OCI-LY3 (cell line): ENCODE measurements around the gene HRAS.

ENCODE experiments used
- H2AFZ ChIP-seq: fragments of 200-600, 300-600 bp; shearing (Covaris generic); 2 replicates; pipeline ENCODE4 v1.6.0; 2014; ENCODE audit warnings: antibody characterized with exemption, low read depth, low read length
- H3K27ac ChIP-seq: fragments of 200-600, 300-600 bp; sonication (generic); 2 replicates; pipeline ENCODE4 v1.5.1; 2014; ENCODE audit warnings: mild to moderate bottlenecking, low read length, moderate library complexity, mixed read lengths
- H3K27me3 ChIP-seq: fragments of 200-600, 300-600 bp; sonication (generic); 2 replicates; pipeline ENCODE4 v1.6.1; 2014; ENCODE audit warnings: low read depth, low read length, mixed read lengths
- H3K36me3 ChIP-seq: fragments of 200-600, 300-600 bp; sonication (generic); replicated peaks from 2 replicates; pipeline ENCODE3; 2014; ENCODE audit warnings: low read depth, low read length, mixed read lengths
- H3K4me1 ChIP-seq: fragments of 300-600, 200-600 bp; sonication (generic); 2 replicates; pipeline ENCODE4 v1.6.1; 2014; ENCODE audit warnings: low read length, mixed read lengths
- H3K4me2 ChIP-seq: fragments of 200-600, 300-600 bp; sonication (generic); 2 replicates; pipeline ENCODE4 v1.6.1; 2014; ENCODE audit warnings: low read length, mixed read lengths
- H3K4me3 ChIP-seq: fragments of 300-600, 200-600 bp; sonication (generic); 2 replicates; pipeline ENCODE4 v1.5.1; 2014; ENCODE audit warnings: antibody characterized with exemption, mild to moderate bottlenecking, low read length, moderate library complexity
- H3K79me2 ChIP-seq: fragments of 300-600, 200-600 bp; shearing (Covaris generic); 2 replicates; pipeline ENCODE4 v1.6.1; 2014; ENCODE audit warnings: mild to moderate bottlenecking, low read length, mixed read lengths
- H3K9ac ChIP-seq: fragments of 300-600, 200-600 bp; shearing (Covaris generic); 2 replicates; pipeline ENCODE4 v1.6.0; 2014; ENCODE audit warnings: mild to moderate bottlenecking, low read length, moderate library complexity
- H3K9me3 ChIP-seq: fragments of 200-600, 300-600 bp; shearing (Covaris generic); 2 replicates; pipeline ENCODE4 v1.6.1; 2014; ENCODE audit warnings: low read length, mixed read lengths; ENCODE audit not compliant: insufficient read depth
- H4K20me1 ChIP-seq: fragments of 200-600, 300-600 bp; sonication (generic); 2 replicates; pipeline ENCODE4 v1.6.1; 2016; ENCODE audit warnings: low read length, mixed read lengths; ENCODE audit not compliant: insufficient read depth
- CTCF ChIP-seq: fragments of 200-600, 300-600 bp; sonication (generic); IDR thresholded peaks from 2 replicates; pipeline ENCODE4 v1.5.1; 2014; ENCODE audit warnings: antibody characterized with exemption, low read length, low read depth
- EZH2phosphoT487 ChIP-seq: fragments of 200-600 bp; shearing (Covaris generic); IDR thresholded peaks from 2 replicates; pipeline ENCODE4 v1.6.1; 2018; ENCODE audit warnings: antibody characterized with exemption, mixed run types, low read depth

The HRAS gene

GRCh38 chr11:488579-488978 is 46.8 kb downstream of the HRAS start:
- TF ChIP-seq EZH2phosphoT487 (no peak), CTCF (no peak)

GRCh38 chr11:488062-488461 is 47.3 kb downstream of the HRAS start:
- TF ChIP-seq CTCF (no peak), EZH2phosphoT487 (no peak)
- Histone ChIP-seq H4K20me1 (no peaks in the 10 kb centered on the region), H3K36me3 (no peaks in the 10 kb centered on the region), H3K4me2 (no peak overlapping the region), H3K9me3 (no peaks in the 10 kb centered on the region), H3K27me3 (no peaks in the 10 kb centered on the region), H3K4me1 (no peaks in the 10 kb centered on the region), H3K79me2 (peaks cover 12% of the 10 kb centered on the region; the same call in 1 of the 2 replicates), H3K9ac (no peak overlapping the region), H3K4me3 (no peak overlapping the region), H3K27ac (no peak overlapping the region), H2AFZ (no peak overlapping the region)

More at GRCh38 chr11:488579-488978, 46.8 kb downstream of the HRAS start:
- no peak overlapping the region for H3K4me3 ChIP-seq
- H3K36me3 ChIP-seq: no peaks in the 10 kb centered on the region
- no peak overlapping the region for H3K9ac ChIP-seq
- no peaks in the 10 kb centered on the region for H3K4me1 ChIP-seq
- H3K4me2 ChIP-seq: no peak overlapping the region
- no peaks in the 10 kb centered on the region for H3K27me3 ChIP-seq
- no peak overlapping the region for H2AFZ ChIP-seq
- H4K20me1 ChIP-seq: no peaks in the 10 kb centered on the region
- H3K27ac ChIP-seq: no peak overlapping the region
- peaks cover 12% of the 10 kb centered on the region; the same call in 1 of the 2 replicates for H3K79me2 ChIP-seq
- no peaks in the 10 kb centered on the region for H3K9me3 ChIP-seq

GRCh38 chr11:487571-488021 is 47.8 kb downstream of the HRAS start:
- Histone ChIP-seq H3K4me2 (no peak overlapping the region), H3K27ac (no peak overlapping the region), H3K4me3 (no peak overlapping the region), H3K9ac (no peak overlapping the region), H3K27me3 (no peaks in the 10 kb centered on the region), H3K9me3 (no peaks in the 10 kb centered on the region), H3K79me2 (peaks cover 12% of the 10 kb centered on the region; the same call in 1 of the 2 replicates), H4K20me1 (no peaks in the 10 kb centered on the region), H2AFZ (no peak overlapping the region), H3K36me3 (no peaks in the 10 kb centered on the region), H3K4me1 (no peaks in the 10 kb centered on the region)
- no peak for TF ChIP-seq CTCF
- no peak for TF ChIP-seq EZH2phosphoT487

- Histone ChIP-seq H4K20me1 (no peaks in the 10 kb centered on the region), H3K4me3 (no peak overlapping the region), H3K79me2 (peaks cover 12% of the 10 kb centered on the region; the same call in 1 of the 2 replicates), H3K9me3 (no peaks in the 10 kb centered on the region), H3K27me3 (no peaks in the 10 kb centered on the region), H3K27ac (no peak overlapping the region), H2AFZ (no peak overlapping the region), H3K4me2 (no peak overlapping the region), H3K36me3 (no peaks in the 10 kb centered on the region), H3K4me1 (no peaks in the 10 kb centered on the region), H3K9ac (no peak overlapping the region)
- TF ChIP-seq EZH2phosphoT487: no peak
- no peak for TF ChIP-seq CTCF
These were observed 49.2 kb downstream of the HRAS start for GRCh38 chr11:486189-486588.
